Endothelial cell of umbilical vein (primary cell): ENCODE data around the gene ATXN7L1. TPM values are rescaled to one million over a fixed set of nuclear protein-coding genes. Genes with fewer than 3 reads are reported as not detected.
A peak's percentile ranks its signal among the peaks of the same experiment; 100 is the strongest.

Experiments used
- BruUV-seq: library from RNA; stranded (reverse); fragments of 400-500 nt; replicated peaks from 2 replicates; lab custom pipeline; 2021; lab: Mats Ljungman, UMichigan
- CTCF ChIA-PET: fragments of 300-600, 350-600 bp; sonication (Branson Sonifier 250); formaldehyde crosslinking; loops from one replicate; lab custom pipeline; 2021; ENCODE audit warnings: antibody characterized with exemption, inconsistent platforms; lab: Charles Lee
- POLR2A ChIA-PET: fragments of 300-600, 350-600 bp; sonication (Branson Sonifier 250); formaldehyde crosslinking; loops from one replicate; lab custom pipeline; 2021; ENCODE audit warnings: antibody characterized with exemption, inconsistent platforms; lab: Charles Lee
- DNase-seq: peaks from one replicate; pipeline ENCODE4 v3.0.0-alpha.2; 2011; ENCODE audit warnings: low read depth, low spot score
- FAIRE-seq: peaks from 2 replicates; lab custom pipeline; 2011; peaks lifted over from hg19 to GRCh38; lab: Jason Lieb, UNC
- H2AFZ ChIP-seq: 2 replicates; pipeline ENCODE4 v1.6.0; 2012; ENCODE audit warnings: low read depth, low read length, control low read depth, inconsistent platforms
- H3K27ac ChIP-seq: 2 replicates; pipeline ENCODE4 v1.5.1; 2011; ENCODE audit warnings: low read depth, mild to moderate bottlenecking, control low read depth, low read length, moderate library complexity; ENCODE audit not compliant: insufficient read depth
- H3K27me3 ChIP-seq, 2 experiments: 2 replicates each; pipeline versions ENCODE4 v1.6.0 to v1.6.1; 2011; ENCODE audit warnings: low read length in 2 of 2, mixed read lengths in 1 of 2; ENCODE audit not compliant: control insufficient read depth in 2 of 2, insufficient read depth in 2 of 2
- H3K36me3 ChIP-seq, 2 experiments: 2 replicates in 1 of 2; 3 replicates in 1 of 2; pipeline ENCODE4 v1.5.1; 2011; ENCODE audit warnings: low read length in 2 of 2, mild to moderate bottlenecking in 1 of 2, moderate library complexity in 1 of 2; ENCODE audit not compliant: control insufficient read depth in 2 of 2, insufficient read depth in 2 of 2; ENCODE audit errors: extremely low read depth in 1 of 2
- H3K4me1 ChIP-seq: 3 replicates; pipeline ENCODE4 v1.5.1; 2011; ENCODE audit warnings: mild to moderate bottlenecking, low read length; ENCODE audit not compliant: control insufficient read depth, insufficient read depth; ENCODE audit errors: extremely low read depth
- H3K4me2 ChIP-seq: 2 replicates; pipeline ENCODE4 v1.6.1; 2011; ENCODE audit warnings: low read length, control low read depth, mixed read lengths; ENCODE audit not compliant: insufficient read depth
- H3K4me3 ChIP-seq, 3 experiments: fragments of 200-600 bp in 1 of 3; sonication (generic), shearing (Covaris generic) in 1 of 3; replicated peaks in 1 of 3; 2 replicates each; pipeline ENCODE4 v1.5.1; 2011 to 2016; ENCODE audit warnings: control low read depth in 3 of 3, low read length in 3 of 3, mild to moderate bottlenecking in 2 of 3, inconsistent platforms in 1 of 3, low read depth in 1 of 3, moderate library complexity in 1 of 3; ENCODE audit not compliant: insufficient read depth in 1 of 3
- H3K79me2 ChIP-seq: 2 replicates; pipeline ENCODE4 v1.6.0; 2012; ENCODE audit warnings: low read length, inconsistent platforms; ENCODE audit not compliant: control insufficient read depth, insufficient read depth
- H3K9ac ChIP-seq: replicated peaks from 2 replicates; pipeline ENCODE3; 2011; ENCODE audit warnings: low read length, control low read depth; ENCODE audit not compliant: insufficient read depth; ENCODE audit errors: extremely low read depth
- H3K9me1 ChIP-seq: replicated peaks from 3 replicates; pipeline ENCODE4 v1.6.0; 2011; ENCODE audit warnings: mild to moderate bottlenecking, low read length; ENCODE audit not compliant: control insufficient read depth, insufficient read depth; ENCODE audit errors: extremely low read depth
- H3K9me3 ChIP-seq: replicated peaks from 2 replicates; pipeline ENCODE4 v1.5.1; 2012; ENCODE audit warnings: low read length, inconsistent platforms; ENCODE audit not compliant: control insufficient read depth, insufficient read depth
- H4K20me1 ChIP-seq: replicated peaks from 2 replicates; pipeline ENCODE3; 2011; ENCODE audit warnings: mild to moderate bottlenecking, low read length; ENCODE audit not compliant: control insufficient read depth, insufficient read depth; ENCODE audit errors: extremely low read depth
- EZH2 ChIP-seq: IDR thresholded peaks from 2 replicates; pipeline ENCODE4 v1.6.1; 2012; ENCODE audit warnings: borderline replicate concordance, low read depth, mild to moderate bottlenecking, moderate library complexity, low read length, inconsistent platforms; ENCODE audit not compliant: severe bottlenecking
- FOS ChIP-seq: IDR thresholded peaks from 2 replicates; pipeline ENCODE4 v1.6.1; 2011; ENCODE audit warnings: mild to moderate bottlenecking, low read length, moderate library complexity, borderline replicate concordance; ENCODE audit not compliant: insufficient read depth
- GATA2 ChIP-seq: IDR thresholded peaks from 2 replicates; pipeline ENCODE4 v1.7.0; 2011; ENCODE audit warnings: low read depth, mild to moderate bottlenecking, moderate library complexity, mixed read lengths, low read length; ENCODE audit not compliant: insufficient read length, insufficient read depth
- JUN ChIP-seq: IDR thresholded peaks from 2 replicates; pipeline ENCODE4 v1.6.1; 2011; ENCODE audit warnings: borderline replicate concordance, low read depth; ENCODE audit not compliant: insufficient read length, insufficient read depth
- MYC ChIP-seq: IDR thresholded peaks from one replicate; pipeline ENCODE4 v1.6.1; 2011; ENCODE audit warnings: mild to moderate bottlenecking, low read depth, low read length
- POLR2A ChIP-seq: IDR thresholded peaks from 2 replicates; pipeline ENCODE4 v1.6.1; 2012; ENCODE audit warnings: low read depth, mild to moderate bottlenecking, control low read depth, low read length
- POLR2AphosphoS5 ChIP-seq: IDR thresholded peaks from 2 replicates; pipeline ENCODE4 v1.6.1; 2012; ENCODE audit warnings: low read depth, mild to moderate bottlenecking, control low read depth, low read length, moderate library complexity; ENCODE audit not compliant: insufficient read depth
- dilution Hi-C: fragments of 300-500 bp; cut with MboI; formaldehyde crosslinking; loops from one replicate; pipeline ENCODE4 v1.15.0; 2019; ENCODE audit warnings: low sequenced_read_pairs; ENCODE audit not compliant: extremely low pct_ligation_motif_present
- intact Hi-C: fragments of 100-400 bp; cut with micrococcal nuclease; formaldehyde crosslinking; loops from one replicate; pipeline ENCODE4 v1.10.0; 2022
- polyA plus RNA-seq, 4 experiments: library from polyadenylated mRNA; depleted of rRNA in 3 of 4; stranded (reverse) in 3 of 4; unstranded in 1 of 4; fragments of >200 nt; gene quantifications; 2 replicates each; pipeline versions ENCODE4 v1.2.1 to v1.2.3, GENCODE V29; 2011 to 2012; ENCODE audit warnings: missing spikeins in 1 of 4
- total RNA-seq: library from RNA; stranded (reverse); gene quantifications from 2 replicates; pipeline ENCODE4 v1.2.3, GENCODE V29; 2021
- TF ChIP-seq, protein P1 (sequence below), 2 donors: IDR thresholded peaks; 1 replicate in 1 of 2; 2 replicates in 1 of 2; pipeline ENCODE4 v1.5.1; 2011; ENCODE audit warnings: low read length in 2 of 2, mild to moderate bottlenecking in 2 of 2, moderate library complexity in 2 of 2, control low read depth in 1 of 2, inconsistent platforms in 1 of 2, low read depth in 1 of 2; ENCODE audit not compliant: insufficient read depth in 1 of 2; ENCODE audit errors: extremely low read depth in 1 of 2
- TF ChIP-seq, protein P2 (sequence below): IDR thresholded peaks from 2 replicates; pipeline ENCODE4 v1.6.1; 2011; ENCODE audit not compliant: insufficient read depth, insufficient read length

ATXN7L1 gene
- total and polyA plus RNA-seq, 2 donors (not counting 3 experiments of a cell fraction or from before 2014, with no cell fraction given), result 4.6 to 15.6 TPM

DNA sequence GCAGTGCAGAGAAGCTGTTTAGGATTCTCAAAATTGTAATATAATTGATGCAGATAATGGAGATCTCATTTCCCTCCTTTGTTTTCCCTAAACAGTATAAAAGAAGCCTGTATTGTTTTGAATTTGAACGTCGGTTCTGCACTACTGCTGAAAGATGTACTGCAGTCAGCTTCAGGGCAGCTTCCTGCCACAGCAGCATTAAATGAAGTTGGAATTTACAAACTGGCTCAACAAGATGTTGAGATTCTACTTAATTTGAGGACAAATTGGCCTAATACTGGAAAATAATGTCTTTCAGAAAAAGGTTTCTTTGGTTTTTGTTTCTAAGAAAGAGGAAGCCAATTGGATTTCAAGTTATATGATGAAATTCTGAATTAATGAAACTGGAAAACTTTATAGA is 309.4 kb downstream of the ATXN7L1 start:
- Histone ChIP-seq H3K4me3 (no peak overlapping the region), H3K27me3 (no peaks in the 10 kb centered on the region), H3K36me3 (peaks cover 3 to 17% of the 10 kb centered on the region in 2 experiments), H3K4me1 (no peaks in the 10 kb centered on the region), H3K27ac (no peak overlapping the region), H4K20me1 (no peaks in the 10 kb centered on the region), H3K9me1 (no peaks in the 10 kb centered on the region), H2AFZ (no peak overlapping the region), H3K9me3 (no peaks in the 10 kb centered on the region), H3K4me2 (no peak overlapping the region), H3K79me2 (no peaks in the 10 kb centered on the region), H3K9ac (no peak overlapping the region)
- peak; percentile 19 for DNase-seq
- FAIRE-seq, result no peak
- CTCF ChIA-PET, result interaction anchor here (1.0 to 1.4 kb wide), 2 partner anchors 9 to 203 kb away, joined by 3 read pairs; no protein-coding TSS in a partner anchor
- BruUV-seq, result no TSS peak
- POLR2A ChIA-PET, result no interaction called here
- TF ChIP-seq POLR2AphosphoS5 (no peak), FOS (no peak), JUN (no peak), EZH2 (no peak), GATA2 (no peak), POLR2A (no peak), MYC (no peak)
- TF ChIP-seq, protein P1, sequence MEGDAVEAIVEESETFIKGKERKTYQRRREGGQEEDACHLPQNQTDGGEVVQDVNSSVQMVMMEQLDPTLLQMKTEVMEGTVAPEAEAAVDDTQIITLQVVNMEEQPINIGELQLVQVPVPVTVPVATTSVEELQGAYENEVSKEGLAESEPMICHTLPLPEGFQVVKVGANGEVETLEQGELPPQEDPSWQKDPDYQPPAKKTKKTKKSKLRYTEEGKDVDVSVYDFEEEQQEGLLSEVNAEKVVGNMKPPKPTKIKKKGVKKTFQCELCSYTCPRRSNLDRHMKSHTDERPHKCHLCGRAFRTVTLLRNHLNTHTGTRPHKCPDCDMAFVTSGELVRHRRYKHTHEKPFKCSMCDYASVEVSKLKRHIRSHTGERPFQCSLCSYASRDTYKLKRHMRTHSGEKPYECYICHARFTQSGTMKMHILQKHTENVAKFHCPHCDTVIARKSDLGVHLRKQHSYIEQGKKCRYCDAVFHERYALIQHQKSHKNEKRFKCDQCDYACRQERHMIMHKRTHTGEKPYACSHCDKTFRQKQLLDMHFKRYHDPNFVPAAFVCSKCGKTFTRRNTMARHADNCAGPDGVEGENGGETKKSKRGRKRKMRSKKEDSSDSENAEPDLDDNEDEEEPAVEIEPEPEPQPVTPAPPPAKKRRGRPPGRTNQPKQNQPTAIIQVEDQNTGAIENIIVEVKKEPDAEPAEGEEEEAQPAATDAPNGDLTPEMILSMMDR (IDR thresholded peaks at IDR 0.05; ENCODE audit: extremely low read depth in 1 of 2, insufficient read depth in 1 of 2, low read depth in 1 of 2, low read length in 2 of 2), result no peak
- TF ChIP-seq, protein P2, sequence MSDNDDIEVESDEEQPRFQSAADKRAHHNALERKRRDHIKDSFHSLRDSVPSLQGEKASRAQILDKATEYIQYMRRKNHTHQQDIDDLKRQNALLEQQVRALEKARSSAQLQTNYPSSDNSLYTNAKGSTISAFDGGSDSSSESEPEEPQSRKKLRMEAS, result no peak
- intact Hi-C loops, result no loop called here
- dilution Hi-C loops, result no loop called here
